HG03520 (cell line): ENCODE data around the gene ATXN1.
"Not testable (repeated sequence)": the region's sequence is repeated elsewhere in the genome, so short reads cannot be mapped to it uniquely, and the experiment has no call there.

Experiments used
- ATAC-seq: cut with Tn5 transposase; IDR thresholded peaks from one replicate; pipeline ENCODE4 v1.9.1; 2021; ENCODE audit warnings: mild to moderate bottlenecking, moderate library complexity; ENCODE audit not compliant: unreplicated experiment

The ATXN1 gene

GRCh38 chr6:16725145-16725864, 36.0 kb downstream of the ATXN1 start:
- ATAC-seq, result no peak

GRCh38 chr6:16723826-16724225, 37.4 kb downstream of the ATXN1 start:
- no peak for ATAC-seq

GRCh38 chr6:16723402-16723801, 37.9 kb downstream of the ATXN1 start:
- no peak for ATAC-seq

GRCh38 chr6:16722630-16723029, 38.6 kb downstream of the ATXN1 start:
- no peak for ATAC-seq

- no peak for ATAC-seq
These were observed 39.3 kb downstream of the ATXN1 start for GRCh38 chr6:16721977-16722376.

- ATAC-seq, result no peak
These were observed 40.4 kb downstream of the ATXN1 start for GRCh38 chr6:16720861-16721260.

GRCh38 chr6:16719488-16719887, 41.8 kb downstream of the ATXN1 start:
- ATAC-seq, result no peak

GRCh38 chr6:16718356-16718755, 42.9 kb downstream of the ATXN1 start:
- no peak for ATAC-seq

- no peak for ATAC-seq
These were observed 43.9 kb downstream of the ATXN1 start for GRCh38 chr6:16717275-16717942.

GRCh38 chr6:16716321-16716858, 44.9 kb downstream of the ATXN1 start:
- no peak for ATAC-seq

GRCh38 chr6:16713597-16713996, 47.7 kb downstream of the ATXN1 start:
- ATAC-seq, result no peak

- ATAC-seq, result peak; percentile 5
These were observed 48.3 kb downstream of the ATXN1 start for GRCh38 chr6:16712931-16713484.

- ATAC-seq, result peak; percentile 67
These were observed 48.9 kb downstream of the ATXN1 start for GRCh38 chr6:16712255-16712930.

GRCh38 chr6:16711546-16712254, 49.6 kb downstream of the ATXN1 start:
- ATAC-seq, result no peak

GRCh38 chr6:16706911-16707783, 54.1 kb downstream of the ATXN1 start:
- peak; percentile 51 for ATAC-seq

- ATAC-seq, result not testable (repeated sequence)
These were observed 54.8 kb downstream of the ATXN1 start for GRCh38 chr6:16706491-16706890.

- no peak for ATAC-seq
These were observed 55.2 kb downstream of the ATXN1 start for GRCh38 chr6:16706029-16706428.

GRCh38 chr6:16705081-16705993, 55.9 kb downstream of the ATXN1 start:
- no peak for ATAC-seq
